HG02623 (cell line): Measurements from ENCODE around the gene FAF2.
A peak's percentile ranks its signal among the peaks of the same experiment; 100 is the strongest.

Experiments
- ATAC-seq: cut with Tn5 transposase; IDR thresholded peaks from one replicate; pipeline ENCODE4 v1.9.1; 2021; ENCODE audit warnings: moderate library complexity; ENCODE audit not compliant: unreplicated experiment

Gene FAF2

GRCh38 chr5:176529741-176530141 is 81.6 kb downstream of the FAF2 start:
- no peak for ATAC-seq

DNA sequence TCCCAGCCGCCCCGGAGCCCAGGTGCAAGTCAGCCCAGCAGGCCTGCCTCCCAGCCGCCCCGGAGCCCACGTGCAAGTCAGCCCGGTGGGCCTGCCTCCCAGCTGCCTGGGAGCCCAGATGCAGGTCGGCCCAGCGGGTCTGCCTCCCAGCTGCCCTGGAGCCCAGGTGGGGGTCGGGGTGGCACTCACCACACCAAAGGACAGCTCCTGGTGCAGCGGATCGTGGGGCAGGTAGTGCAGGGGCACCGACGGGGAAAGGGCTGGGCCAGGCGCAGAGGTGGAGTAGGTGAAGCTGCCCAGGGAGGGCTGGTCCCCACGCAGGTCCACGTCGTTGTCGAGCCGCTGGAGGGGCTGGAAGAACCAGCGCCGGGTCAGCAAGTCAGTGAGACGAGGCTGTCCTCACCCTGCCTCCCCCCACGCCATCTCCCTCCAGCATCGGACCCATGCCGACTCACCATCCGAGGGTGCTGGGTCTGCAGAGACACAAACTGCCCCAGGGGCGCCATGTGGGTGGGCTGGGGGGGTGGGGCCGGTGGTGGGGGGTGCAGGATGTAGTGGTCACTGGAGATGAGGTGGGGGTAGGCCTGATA is 82.3 kb downstream of the FAF2 start:
- no peak for ATAC-seq

DNA sequence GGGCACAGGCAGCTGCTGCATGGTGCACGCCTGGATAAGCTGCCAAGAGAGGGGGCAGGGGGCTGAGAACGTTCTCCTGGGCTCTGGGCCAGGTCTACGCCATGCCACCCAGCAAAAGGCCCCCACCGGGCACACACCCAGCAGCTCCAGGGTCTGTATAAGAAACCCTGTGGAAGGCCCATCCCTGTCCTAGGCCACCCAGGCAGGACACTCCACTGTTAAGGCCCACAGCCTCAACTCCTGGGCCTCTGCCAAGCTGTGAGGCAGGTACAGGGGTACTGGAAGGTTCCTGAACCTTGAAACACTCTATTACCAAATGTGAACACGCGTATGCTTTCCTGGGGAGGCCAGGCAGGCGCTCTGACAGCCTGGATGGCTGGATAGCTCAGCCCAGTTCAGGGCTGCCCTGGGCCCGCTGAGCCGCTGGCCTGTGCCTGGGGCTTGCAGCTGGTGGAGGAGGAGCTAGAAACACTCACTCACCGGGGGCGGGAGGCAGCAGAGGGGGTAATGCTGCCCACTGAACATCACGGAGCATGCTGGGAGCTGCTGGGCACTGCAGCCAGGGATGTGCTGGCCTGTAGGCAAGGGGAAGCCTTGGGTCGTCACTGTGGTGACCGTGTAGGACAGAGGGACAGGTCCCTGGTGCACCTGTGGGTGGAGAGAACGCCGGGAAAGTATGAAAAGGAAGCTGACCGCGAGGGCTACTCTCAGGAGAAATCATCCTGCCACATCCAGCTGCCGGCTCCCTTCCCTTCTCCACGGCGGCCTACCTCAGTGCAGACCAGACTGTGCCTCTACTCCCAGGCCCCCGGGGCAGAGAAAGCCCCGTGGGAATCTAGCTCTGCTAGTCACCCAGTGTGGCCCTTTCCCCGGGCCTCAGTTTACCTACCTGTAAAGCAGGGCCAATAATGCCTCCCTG is 83.1 kb downstream of the FAF2 start:
- no peak for ATAC-seq

- ATAC-seq: no peak
These were observed 83.8 kb downstream of the FAF2 start for GRCh38 chr5:176531902-176532493.

GRCh38 chr5:176532795-176533194 is 84.6 kb downstream of the FAF2 start:
- ATAC-seq: no peak

DNA sequence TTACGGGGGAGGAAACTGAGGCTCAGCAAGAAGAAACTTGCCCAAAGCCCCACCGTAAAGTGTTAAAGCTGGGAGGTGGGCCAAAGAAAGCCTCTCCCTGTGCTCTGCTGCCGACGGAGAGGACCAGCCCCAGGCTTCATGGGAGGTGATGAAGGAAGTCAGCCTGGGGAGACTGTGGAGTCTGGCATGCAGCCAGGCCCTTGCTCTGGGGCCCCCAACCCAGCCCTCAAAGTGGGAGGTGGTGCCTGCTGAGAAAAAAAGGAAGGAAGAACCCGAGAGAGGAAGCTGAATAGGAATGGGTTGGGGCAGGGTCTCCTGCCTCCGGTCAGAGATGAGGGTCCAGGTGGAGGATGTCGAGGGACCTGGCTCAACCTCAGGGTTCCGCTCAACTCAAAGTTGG is 85.2 kb downstream of the FAF2 start:
- no peak for ATAC-seq

DNA sequence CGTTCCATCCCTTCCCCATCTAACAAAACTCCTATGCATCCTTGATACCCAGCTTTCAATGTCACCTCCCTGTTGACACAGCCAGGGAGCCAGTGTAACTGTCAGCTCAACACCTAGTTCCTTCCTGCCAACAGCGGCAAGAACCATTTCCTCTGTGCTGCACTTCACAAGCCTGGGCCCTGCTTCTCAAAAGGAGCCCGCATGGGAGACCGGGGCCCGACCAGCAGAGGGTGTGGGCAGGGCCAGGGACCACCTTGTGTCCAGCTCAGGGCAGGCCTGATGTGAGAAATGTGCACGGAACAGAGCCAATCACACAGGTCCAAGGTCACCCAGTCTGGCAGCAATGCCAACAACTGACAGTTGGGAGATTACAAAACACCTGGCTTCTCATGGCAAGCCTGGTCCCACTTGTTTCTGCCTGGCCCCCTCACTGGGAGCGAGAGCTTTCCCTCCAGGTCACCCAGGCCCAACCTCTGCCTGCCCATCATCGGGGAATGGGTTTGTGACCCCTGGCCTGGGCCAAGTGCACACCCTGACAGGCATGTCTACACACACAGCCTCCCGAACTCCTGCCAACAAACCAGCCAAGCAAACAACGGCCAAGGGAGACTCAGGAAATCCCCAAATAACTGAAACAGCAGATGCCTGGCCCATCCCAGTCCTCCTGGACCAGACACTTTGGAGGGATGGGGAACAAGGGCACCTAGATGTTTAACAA is 85.9 kb downstream of the FAF2 start:
- ATAC-seq: no peak

- no peak for ATAC-seq
These were observed 86.5 kb downstream of the FAF2 start for GRCh38 chr5:176534640-176535039.

DNA sequence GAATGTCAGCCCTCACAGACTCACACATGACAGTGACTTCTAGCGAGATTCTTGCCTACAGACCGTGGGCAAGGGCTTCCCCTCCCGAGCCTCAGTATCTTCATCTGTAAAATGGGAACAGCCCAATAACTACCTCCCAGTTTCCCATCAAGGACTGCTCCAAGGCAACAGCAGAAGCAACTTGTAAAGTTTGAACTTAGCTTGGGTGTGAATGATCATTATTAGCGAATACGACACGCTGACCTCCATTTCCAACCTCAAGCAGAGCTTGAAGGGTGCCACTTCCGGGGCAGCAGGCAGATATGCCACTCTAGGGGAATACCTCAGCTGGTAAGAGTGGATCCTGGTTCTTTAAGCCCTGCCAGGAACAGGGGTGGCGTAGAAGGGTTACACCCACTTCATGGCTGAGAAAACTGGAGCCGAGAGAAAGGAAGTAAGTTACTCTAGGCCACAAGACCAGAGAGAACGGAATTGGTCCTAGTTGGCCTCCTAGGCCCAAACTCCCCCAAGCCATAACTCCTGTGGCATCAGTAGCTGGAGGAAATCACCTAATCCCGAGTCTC is 87.0 kb downstream of the FAF2 start:
- ATAC-seq: no peak

- no peak for ATAC-seq
These were observed 87.5 kb downstream of the FAF2 start for GRCh38 chr5:176535664-176536131.

GRCh38 chr5:176536132-176536901 is 88.1 kb downstream of the FAF2 start:
- ATAC-seq: no peak

GRCh38 chr5:176536902-176537553 is 88.8 kb downstream of the FAF2 start, which contains the start of gene RNF44:
RNF44 (minus strand) TSS chr5:176537402; CDS start chr5:176532472, 4,930 bp downstream.
- peak; percentile 42 for ATAC-seq

DNA sequence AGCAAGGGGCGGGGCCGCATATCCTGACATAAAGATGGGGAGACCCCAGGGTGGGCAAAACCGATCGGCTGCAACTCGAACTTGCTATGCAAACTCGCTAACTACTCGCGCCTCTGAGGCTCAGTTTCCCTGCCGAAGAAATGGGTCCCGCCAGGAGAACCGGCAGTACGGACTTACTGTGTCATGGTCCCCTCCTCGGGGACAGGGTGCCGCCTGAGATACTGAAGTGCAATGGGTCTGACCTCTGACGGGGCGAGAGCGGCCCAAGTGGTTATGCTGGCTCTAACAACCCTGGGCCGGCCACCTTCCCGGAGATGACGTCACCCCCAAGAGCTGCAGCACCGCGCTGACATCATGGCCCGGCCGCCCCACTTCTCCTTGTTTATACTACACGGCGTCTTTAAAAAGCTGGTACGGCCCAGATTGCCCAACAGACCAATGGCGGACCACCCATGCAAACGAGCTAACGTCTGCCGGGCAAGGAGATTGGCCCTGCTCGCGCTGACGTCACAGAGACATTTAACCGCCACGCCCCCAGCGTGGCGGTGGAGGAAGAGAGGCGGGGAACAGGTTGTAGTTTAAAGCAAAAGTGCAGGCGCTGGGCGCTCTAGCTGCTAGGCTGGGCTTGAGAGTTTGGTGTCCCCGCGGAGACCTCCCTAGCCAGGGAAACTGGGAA is 89.5 kb downstream of the FAF2 start:
- ATAC-seq: peak; percentile 69

GRCh38 chr5:176538230-176538988 is 90.2 kb downstream of the FAF2 start:
- no peak for ATAC-seq

DNA sequence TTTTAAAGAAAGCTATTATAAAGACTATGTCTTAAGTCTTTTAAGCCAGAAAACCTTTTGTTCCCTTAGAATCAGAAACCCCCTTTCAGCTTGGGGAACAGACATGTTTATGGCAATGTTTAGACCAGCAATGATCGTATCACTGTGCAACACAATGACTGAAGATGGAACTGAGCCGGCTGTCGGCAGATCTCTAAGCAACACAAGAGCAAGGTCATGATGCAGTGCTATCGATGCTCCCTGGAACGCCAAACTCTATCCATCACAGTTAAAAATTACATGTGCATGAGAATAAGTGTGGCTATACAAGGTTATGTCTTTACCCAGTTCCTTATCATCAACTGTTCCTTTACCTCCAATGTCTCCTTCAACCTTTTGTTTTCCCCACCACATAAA is 90.8 kb downstream of the FAF2 start:
- no peak for ATAC-seq

GRCh38 chr5:176540476-176540899 is 92.3 kb downstream of the FAF2 start:
- ATAC-seq: no peak

DNA sequence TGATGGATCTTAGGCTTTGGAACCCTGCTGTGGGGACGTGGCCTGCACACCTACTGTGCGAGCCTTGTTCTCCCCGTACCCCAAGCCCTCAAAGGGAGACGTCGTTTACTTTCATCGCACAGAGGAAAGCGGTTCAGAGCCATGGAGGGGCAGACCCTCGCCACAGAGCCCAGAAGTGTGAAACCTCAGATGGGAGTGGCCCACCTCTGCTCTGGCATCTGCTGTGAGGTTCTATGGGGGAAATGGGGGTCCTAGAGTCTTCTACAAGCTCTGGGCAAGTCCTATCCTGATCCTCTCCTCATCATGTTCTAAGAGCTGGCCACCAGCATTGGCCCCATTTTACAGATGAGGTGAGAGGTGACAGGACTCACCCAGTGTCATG is 92.8 kb downstream of the FAF2 start:
- ATAC-seq: no peak
